B cell (primary cell): ENCODE results near the gene PRKACA. TPM values are rescaled to one million over a fixed set of nuclear protein-coding genes. Genes with fewer than 3 reads are reported as not detected.

Experiments used
- ATAC-seq: fragments of 200-7000 bp; cut with Tn5 transposase; one replicate; pipeline ENCODE4 v1.10.0; 2021; ENCODE audit warnings: low read depth, mild to moderate bottlenecking, moderate number of reproducible peaks, moderate library complexity
- CTCF ChIA-PET: fragments of 350-600 bp; sonication (Branson Sonifier 250); formaldehyde crosslinking; loops from one replicate; lab custom pipeline; 2021; ENCODE audit warnings: antibody characterized with exemption, inconsistent platforms; lab: Charles Lee
- POLR2A ChIA-PET: fragments of 350-600 bp; sonication (Branson Sonifier 250); formaldehyde crosslinking; loops from one replicate; lab custom pipeline; 2021; ENCODE audit warnings: antibody characterized with exemption; lab: Charles Lee
- DNase-seq: peaks from one replicate; pipeline ENCODE4 v3.0.0; 2013
- H2AFZ ChIP-seq: 2 replicates; pipeline ENCODE4 v1.6.1; 2012; ENCODE audit warnings: mild to moderate bottlenecking, low read depth, low read length; ENCODE audit not compliant: insufficient read depth, poor library complexity, severe bottlenecking
- H3K27ac ChIP-seq, 2 donors: 1 replicate in 1 of 2; 2 replicates in 1 of 2; pipeline ENCODE4 v1.5.1; 2012 to 2013; ENCODE audit warnings: low read length in 2 of 2, mild to moderate bottlenecking in 2 of 2, moderate library complexity in 1 of 2
- H3K27me3 ChIP-seq, 4 experiments: fragments of 200-600 bp in 1 of 4; sonication (generic) in 1 of 4; replicated peaks in 1 of 4; 1 replicate in 2 of 4; 2 replicates in 2 of 4; pipeline versions ENCODE4 v1.6.1 to v1.7.0; 2013 to 2016; ENCODE audit warnings: low read length in 3 of 4, mild to moderate bottlenecking in 2 of 4, mixed read lengths in 1 of 4, moderate library complexity in 1 of 4; ENCODE audit not compliant: insufficient read depth in 4 of 4, control insufficient read depth in 3 of 4; ENCODE audit errors: control extremely low read depth in 1 of 4
- H3K36me3 ChIP-seq, 2 experiments: replicated peaks in 1 of 2; 1 replicate in 1 of 2; 2 replicates in 1 of 2; pipeline versions ENCODE4 v1.6.1 to v1.7.1; 2013; ENCODE audit warnings: low read length in 1 of 2; ENCODE audit not compliant: insufficient read depth in 2 of 2, control insufficient read depth in 1 of 2; ENCODE audit errors: control extremely low read depth in 1 of 2, extremely low read depth in 1 of 2
- H3K4me1 ChIP-seq, 2 donors: fragments of 200-600 bp in 1 of 2; sonication (generic) in 1 of 2; 1 replicate in 1 of 2; 2 replicates in 1 of 2; pipeline versions ENCODE4 v1.5.1 to v1.6.1; 2013 to 2017; ENCODE audit warnings: low read length in 2 of 2; ENCODE audit not compliant: control insufficient read depth in 2 of 2, insufficient read depth in 2 of 2
- H3K4me2 ChIP-seq: replicated peaks from 2 replicates; pipeline ENCODE3; 2012; ENCODE audit warnings: mild to moderate bottlenecking, low read depth, low read length; ENCODE audit not compliant: poor library complexity, severe bottlenecking
- H3K4me3 ChIP-seq, 5 experiments: fragments of 200-600 bp in 1 of 5; sonication (generic) in 1 of 5; 1 replicate in 3 of 5; 2 replicates in 2 of 5; pipeline versions ENCODE4 v1.5.1 to v1.7.0; 2011 to 2016; ENCODE audit warnings: low read length in 4 of 5, mild to moderate bottlenecking in 4 of 5, low read depth in 2 of 5, control low read depth in 1 of 5, moderate library complexity in 1 of 5; ENCODE audit not compliant: insufficient read depth in 1 of 5; ENCODE audit errors: control extremely low read depth in 1 of 5, extremely low read depth in 1 of 5
- H3K79me2 ChIP-seq: fragments of 200-600 bp; sonication (generic); one replicate; pipeline ENCODE4 v1.6.0; 2016; ENCODE audit warnings: low read length; ENCODE audit not compliant: control insufficient read depth, insufficient read depth
- H3K9ac ChIP-seq: fragments of 200-600 bp; sonication (generic); 2 replicates; pipeline ENCODE4 v1.6.1; 2017; ENCODE audit warnings: mild to moderate bottlenecking, low read length, moderate library complexity
- H3K9me3 ChIP-seq, 3 donors: one replicate each; pipeline versions ENCODE4 v1.6.1 to v1.7.1; 2013; ENCODE audit warnings: low read length in 2 of 3; ENCODE audit not compliant: control insufficient read depth in 2 of 3, insufficient read depth in 1 of 3; ENCODE audit errors: control extremely low read depth in 1 of 3
- H4K20me1 ChIP-seq: 2 replicates; pipeline ENCODE4 v1.6.0; 2012; ENCODE audit warnings: mild to moderate bottlenecking, low read length; ENCODE audit not compliant: insufficient read depth, control insufficient read depth, poor library complexity, severe bottlenecking
- H3K27ac Mint-ChIP-seq: one replicate; pipeline ENCODE4 v1.8.0; 2021; ENCODE audit warnings: mixed read lengths
- H3K27me3 Mint-ChIP-seq: one replicate; pipeline ENCODE4 v1.8.0; 2021; ENCODE audit warnings: mixed read lengths
- H3K4me1 Mint-ChIP-seq: one replicate; pipeline ENCODE4 v1.8.0; 2021; ENCODE audit warnings: mixed read lengths
- H3K4me3 Mint-ChIP-seq: one replicate; pipeline ENCODE4 v1.8.0; 2021; ENCODE audit warnings: mixed read lengths
- H3K9me3 Mint-ChIP-seq: one replicate; pipeline ENCODE4 v1.8.0; 2022; ENCODE audit warnings: mixed read lengths; ENCODE audit not compliant: insufficient read depth
- EZH2 ChIP-seq: IDR thresholded peaks from 2 replicates; pipeline ENCODE4 v1.6.1; 2012; ENCODE audit warnings: borderline replicate concordance, low read depth, mild to moderate bottlenecking, moderate library complexity, low read length; ENCODE audit not compliant: insufficient read depth, poor library complexity, severe bottlenecking
- WGBS: methylation state at CpG from one replicate; pipeline ENCODE4 v1.1.5; 2013; ENCODE audit warnings: missing lambda C conversion rate; ENCODE audit not compliant: insufficient coverage; 5-methylcytosine and 5-hydroxymethylcytosine counted together
- intact Hi-C: fragments of 100-400 bp; cut with micrococcal nuclease; formaldehyde crosslinking; loops from one replicate; pipeline ENCODE4 v1.10.0; 2022
- polyA plus RNA-seq: library from polyadenylated mRNA; depleted of rRNA; stranded (reverse); fragments of >200 nt; gene quantifications from 2 replicates; pipeline ENCODE4 v1.2.3, GENCODE V29; 2012
- total RNA-seq, 2 donors: library from RNA; stranded (reverse); fragments of 120-200 nt in 1 of 2; gene quantifications; 1 replicate in 1 of 2; 2 replicates in 1 of 2; pipeline versions ENCODE4 v1.2.3 to v1.2.4, GENCODE V29; 2013 to 2022
- TF ChIP-seq, protein P1 (sequence below): fragments of 200-600 bp; IDR thresholded peaks from one replicate; pipeline ENCODE4 v1.8.0; 2022; ENCODE audit warnings: antibody characterized with exemption, mild to moderate bottlenecking

PRKACA gene
- total and polyA plus RNA-seq, 2 donors (not counting 1 experiment from before 2014, with no cell fraction given) = 36.8 to 43.0 TPM

DNA sequence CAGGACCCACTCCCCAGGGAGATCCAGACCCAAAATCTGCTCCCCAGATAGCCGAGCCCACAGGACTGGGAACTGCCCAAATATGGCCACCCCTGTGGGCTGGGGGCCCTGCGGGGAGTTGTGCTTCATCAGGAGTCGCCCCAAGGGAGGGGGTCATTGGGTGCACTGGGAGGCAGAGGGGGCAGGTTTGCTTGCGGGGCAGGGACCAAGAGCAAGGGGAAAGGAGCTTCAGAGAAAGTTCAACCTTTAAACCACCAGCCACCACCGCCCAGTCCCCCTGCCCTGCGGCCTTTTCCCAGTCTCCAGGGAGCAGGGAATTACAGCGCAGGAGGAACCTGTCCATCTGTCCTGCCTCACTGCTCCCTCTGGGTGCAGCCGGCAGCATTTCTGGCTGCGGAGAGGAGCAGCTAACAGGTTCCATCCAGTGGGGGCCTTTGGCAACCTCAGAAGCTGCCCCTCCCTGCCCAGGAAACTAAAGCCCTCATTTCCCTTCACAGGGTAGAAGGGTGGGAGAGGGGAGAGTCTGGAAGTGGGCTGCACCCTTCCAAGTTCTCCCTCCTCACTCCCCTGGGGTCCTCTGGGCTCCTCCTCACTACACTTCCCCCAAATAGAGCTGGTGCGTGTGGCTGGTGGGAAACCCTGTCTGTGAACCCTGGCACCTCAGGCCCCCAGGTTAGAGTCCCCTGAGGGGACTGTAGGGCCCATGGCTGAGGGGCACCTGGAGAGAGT is 32.6 kb upstream of the PRKACA start:
- peaks cover 19 to 27% of the 10 kb centered on the region in 2 donors for H3K4me1 ChIP-seq
- no peaks in the 10 kb centered on the region for H4K20me1 ChIP-seq
- Mint-ChIP-seq H3K4me1 (peaks cover 17% of the 10 kb centered on the region), H3K27me3 (no peaks in the 10 kb centered on the region), H3K4me3 (no peak overlapping the region), H3K27ac (no peak overlapping the region), H3K9me3 (no peaks in the 10 kb centered on the region)
- H3K36me3 ChIP-seq = no peaks in the 10 kb centered on the region
- ChIA-PET POLR2A (no interaction called here), CTCF (no interaction called here)
- H3K9ac ChIP-seq = peak overlapping the region; percentile 44
- peak overlapping the region; percentile 80 for H2AFZ ChIP-seq
- H3K9me3 ChIP-seq = no peaks in the 10 kb centered on the region
- peak overlapping the region; percentile 88 for H3K4me2 ChIP-seq
- no peak for DNase-seq
- H3K27ac ChIP-seq = peak overlapping the region; percentile 29 to 38
- peak overlapping the region in 3 of 5 experiments; percentile 46 to 61 (median 54) for H3K4me3 ChIP-seq
- no peaks in the 10 kb centered on the region for H3K27me3 ChIP-seq
- 74% methylated on average over 8 of the region's 10 CpGs for WGBS
- intact Hi-C loops = no loop called here
- H3K79me2 ChIP-seq = peaks cover 41% of the 10 kb centered on the region
- ATAC-seq = no peak
- TF ChIP-seq, protein P1, sequence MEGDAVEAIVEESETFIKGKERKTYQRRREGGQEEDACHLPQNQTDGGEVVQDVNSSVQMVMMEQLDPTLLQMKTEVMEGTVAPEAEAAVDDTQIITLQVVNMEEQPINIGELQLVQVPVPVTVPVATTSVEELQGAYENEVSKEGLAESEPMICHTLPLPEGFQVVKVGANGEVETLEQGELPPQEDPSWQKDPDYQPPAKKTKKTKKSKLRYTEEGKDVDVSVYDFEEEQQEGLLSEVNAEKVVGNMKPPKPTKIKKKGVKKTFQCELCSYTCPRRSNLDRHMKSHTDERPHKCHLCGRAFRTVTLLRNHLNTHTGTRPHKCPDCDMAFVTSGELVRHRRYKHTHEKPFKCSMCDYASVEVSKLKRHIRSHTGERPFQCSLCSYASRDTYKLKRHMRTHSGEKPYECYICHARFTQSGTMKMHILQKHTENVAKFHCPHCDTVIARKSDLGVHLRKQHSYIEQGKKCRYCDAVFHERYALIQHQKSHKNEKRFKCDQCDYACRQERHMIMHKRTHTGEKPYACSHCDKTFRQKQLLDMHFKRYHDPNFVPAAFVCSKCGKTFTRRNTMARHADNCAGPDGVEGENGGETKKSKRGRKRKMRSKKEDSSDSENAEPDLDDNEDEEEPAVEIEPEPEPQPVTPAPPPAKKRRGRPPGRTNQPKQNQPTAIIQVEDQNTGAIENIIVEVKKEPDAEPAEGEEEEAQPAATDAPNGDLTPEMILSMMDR = no peak
- TF ChIP-seq EZH2 = no peak

DNA sequence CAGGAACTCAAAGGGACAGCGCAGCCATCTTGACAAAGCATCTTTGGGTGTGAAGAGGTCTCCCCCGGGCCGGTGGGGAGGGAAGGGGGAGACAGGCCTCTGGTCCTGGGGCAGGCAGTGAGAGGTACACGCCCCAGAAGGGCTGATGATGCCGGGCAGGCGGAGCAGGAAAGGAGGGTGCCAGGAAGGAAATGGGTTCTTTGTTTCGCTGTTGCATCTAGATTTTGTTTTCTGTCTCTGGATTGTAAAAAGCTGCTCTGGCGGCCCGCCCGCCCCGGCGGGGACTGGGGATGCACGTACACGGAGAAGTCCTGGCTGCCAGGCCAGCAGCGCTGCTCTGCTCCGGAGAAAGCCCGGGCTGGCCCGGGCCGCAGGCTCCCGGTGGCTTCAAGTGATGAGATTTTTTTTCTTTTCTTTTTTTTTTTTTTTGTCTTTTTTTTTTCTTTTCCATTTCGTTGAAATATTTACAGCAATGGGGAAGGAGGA is 32.0 kb upstream of the PRKACA start:
- peak overlapping the region; percentile 79 for H3K4me3 Mint-ChIP-seq
- Histone ChIP-seq H3K4me1 (peaks cover 19 to 27% of the 10 kb centered on the region in 2 donors), H3K4me3 (peak overlapping the region in 4 of 5 experiments; percentile 18 to 61 (median 50)), H4K20me1 (no peaks in the 10 kb centered on the region), H3K9me3 (no peaks in the 10 kb centered on the region), H3K4me2 (peak overlapping the region; percentile 88), H3K27ac (peak overlapping the region; percentile 29 to 38), H3K9ac (peak overlapping the region; percentile 44), H3K79me2 (peaks cover 46% of the 10 kb centered on the region), H3K27me3 (no peaks in the 10 kb centered on the region), H3K36me3 (no peaks in the 10 kb centered on the region), H2AFZ (peak overlapping the region; percentile 80)
- peaks cover 17% of the 10 kb centered on the region for H3K4me1 Mint-ChIP-seq
- ChIA-PET CTCF (no interaction called here), POLR2A (no interaction called here)
- peak; percentile 59 for ATAC-seq
- intact Hi-C loops = no loop called here
- peak; percentile 58 for DNase-seq
- peak overlapping the region; percentile 86 for H3K27ac Mint-ChIP-seq
- TF ChIP-seq, protein P1 = no peak
- no peak for TF ChIP-seq EZH2
- H3K9me3 Mint-ChIP-seq = no peaks in the 10 kb centered on the region
- no peaks in the 10 kb centered on the region for H3K27me3 Mint-ChIP-seq
- WGBS = 8% methylated on average over 15 of the region's 21 CpGs
